ENCODE measurements around the gene OPALIN. TPM values are rescaled to one million over a fixed set of nuclear protein-coding genes. Genes with fewer than 3 reads are reported as not detected.
"Not testable (repeated sequence)": the region's sequence is repeated elsewhere in the genome, so short reads cannot be mapped to it uniquely, and the experiment has no call there.

OPALIN gene
- total RNA-seq, 1 donor, result not detected

DNA sequence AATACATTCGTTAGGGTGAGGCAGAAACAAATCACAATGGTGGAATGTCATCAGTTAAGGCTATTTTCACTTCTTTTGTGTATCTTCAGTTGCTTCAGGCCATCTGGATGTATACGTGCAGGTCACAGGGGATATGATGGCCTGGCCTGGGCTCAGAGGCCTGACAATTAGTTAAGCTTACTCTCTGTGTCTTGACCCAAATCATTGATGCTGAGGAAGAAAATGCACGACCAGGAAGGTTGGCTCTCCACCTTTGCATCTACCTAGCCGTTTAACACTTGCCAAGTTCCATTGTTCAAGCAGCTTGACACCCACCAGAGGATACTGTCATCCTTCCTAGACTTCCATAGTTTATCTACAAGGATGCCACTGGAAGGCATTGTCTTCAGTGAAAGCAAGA, 49.9 kb downstream of the OPALIN start:
- not testable (repeated sequence) for H3K27me3 ChIP-seq (ENCODE audit: insufficient read depth, low read length); H3K9me3 ChIP-seq (ENCODE audit: low read depth, low read length)
- peaks cover 18% of the 10 kb centered on the region for H3K4me1 ChIP-seq (ENCODE audit: insufficient read depth, low read length)

DNA sequence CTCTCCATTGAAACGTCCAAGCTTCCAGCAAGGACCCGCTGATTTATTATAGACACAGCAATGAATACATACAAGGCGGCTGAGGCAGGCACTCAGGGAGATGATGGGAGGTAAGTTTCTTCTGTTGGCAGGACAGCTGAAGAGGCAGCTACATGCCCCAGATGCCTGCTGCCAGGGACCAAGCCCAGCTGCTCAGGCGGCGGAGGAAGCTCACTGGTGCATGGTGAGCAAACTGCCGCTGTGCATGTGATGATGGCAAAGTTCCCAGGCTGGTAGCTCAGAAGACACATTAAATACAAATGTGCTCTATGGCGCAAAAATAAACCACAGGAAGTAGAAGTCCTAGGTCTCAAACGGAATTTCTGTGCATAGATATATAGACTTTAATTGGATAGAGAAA, 52.3 kb downstream of the OPALIN start:
- no peaks in the 10 kb centered on the region for H3K27me3 ChIP-seq (ENCODE audit: insufficient read depth, low read length)
- H3K9me3 ChIP-seq (ENCODE audit: low read depth, low read length), result no peaks in the 10 kb centered on the region
- H3K4me1 ChIP-seq (ENCODE audit: insufficient read depth, low read length), result peaks cover 18% of the 10 kb centered on the region
- no peak overlapping the region for H3K4me3 ChIP-seq (ENCODE audit: low read length)

More for the DNA sequence above, 49.9 kb downstream of the OPALIN start:
- not testable (repeated sequence) for H3K4me3 ChIP-seq (ENCODE audit: low read length)

DNA sequence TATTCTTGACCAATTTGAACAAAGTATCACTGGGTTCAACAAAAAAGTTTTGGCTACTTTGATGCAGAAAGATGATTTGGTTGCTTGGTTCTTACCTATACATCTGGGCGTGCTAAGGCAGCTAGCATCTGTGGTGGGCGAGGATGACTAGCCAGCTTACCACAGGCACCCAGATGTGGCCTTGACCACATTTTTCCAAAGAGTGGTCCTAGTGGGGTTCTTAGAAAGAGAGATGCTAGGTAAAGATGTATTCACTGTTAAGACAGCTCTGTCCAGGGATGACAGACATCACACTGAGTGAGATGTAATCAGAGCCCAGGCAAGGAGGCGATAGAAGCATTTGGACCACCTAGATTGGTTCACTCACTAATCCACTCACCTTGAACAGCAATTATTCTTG, 53.8 kb downstream of the OPALIN start:
- Histone ChIP-seq H3K9me3 (ENCODE audit: low read depth, low read length) (no peaks in the 10 kb centered on the region), H3K4me1 (ENCODE audit: insufficient read depth, low read length) (peaks cover 24% of the 10 kb centered on the region), H3K4me3 (ENCODE audit: low read length) (no peak overlapping the region), H3K27me3 (ENCODE audit: insufficient read depth, low read length) (no peaks in the 10 kb centered on the region)

DNA sequence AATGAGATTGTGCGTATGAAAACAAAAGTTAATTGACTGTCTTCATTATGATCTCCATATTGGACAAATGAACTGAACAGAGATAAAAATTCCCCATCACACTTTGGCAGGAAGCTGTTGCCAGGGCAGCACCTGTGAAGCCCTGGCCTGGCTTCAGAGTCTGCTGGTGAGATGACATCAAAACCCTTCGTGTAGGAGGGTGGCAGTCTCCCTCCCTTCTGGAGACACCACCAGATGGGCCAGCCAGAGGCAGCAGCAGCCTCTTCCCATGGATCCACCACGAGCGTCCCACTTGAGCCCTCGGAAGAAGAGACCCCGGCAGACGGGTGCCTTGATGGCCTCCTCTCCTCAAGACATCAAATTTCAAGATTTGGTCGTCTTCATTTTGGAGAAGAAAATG, 54.6 kb downstream of the OPALIN start, which contains the start of gene DNTT:
DNTT (plus strand) TSS at position 205 of the 400 bp plus-strand sequence; CDS start at position 269, 64 bp downstream.
- peaks cover 32% of the 10 kb centered on the region for H3K4me1 ChIP-seq (ENCODE audit: insufficient read depth, low read length)
- H3K27me3 ChIP-seq (ENCODE audit: insufficient read depth, low read length), result no peaks in the 10 kb centered on the region
- H3K4me3 ChIP-seq (ENCODE audit: low read length), result no peak within 1 kb of the TSS
- H3K9me3 ChIP-seq (ENCODE audit: low read depth, low read length), result no peaks in the 10 kb centered on the region

DNA sequence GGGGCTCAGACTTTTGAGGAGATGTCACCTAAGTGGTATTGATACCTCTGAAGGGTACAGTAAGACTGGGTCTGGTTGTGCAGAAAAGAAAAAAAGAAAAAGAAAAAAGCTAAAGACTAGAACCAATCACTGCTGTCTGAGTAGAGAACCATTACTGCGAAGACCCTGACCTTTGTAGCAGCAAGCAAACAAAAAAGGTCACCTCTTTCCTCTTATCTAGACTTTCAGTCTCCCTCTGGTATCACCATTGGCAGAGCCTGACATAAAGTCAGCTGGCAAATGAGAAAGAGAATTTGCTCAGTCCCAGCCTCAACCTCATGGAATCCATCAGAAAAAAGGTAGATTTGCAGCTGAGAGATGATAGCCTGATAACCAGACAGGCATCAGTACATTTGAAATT, 57.2 kb downstream of the OPALIN start:
- Histone ChIP-seq H3K9me3 (ENCODE audit: low read depth, low read length) (no peaks in the 10 kb centered on the region), H3K4me1 (ENCODE audit: insufficient read depth, low read length) (peaks cover 29% of the 10 kb centered on the region), H3K4me3 (ENCODE audit: low read length) (no peak overlapping the region), H3K27me3 (ENCODE audit: insufficient read depth, low read length) (no peaks in the 10 kb centered on the region)

DNA sequence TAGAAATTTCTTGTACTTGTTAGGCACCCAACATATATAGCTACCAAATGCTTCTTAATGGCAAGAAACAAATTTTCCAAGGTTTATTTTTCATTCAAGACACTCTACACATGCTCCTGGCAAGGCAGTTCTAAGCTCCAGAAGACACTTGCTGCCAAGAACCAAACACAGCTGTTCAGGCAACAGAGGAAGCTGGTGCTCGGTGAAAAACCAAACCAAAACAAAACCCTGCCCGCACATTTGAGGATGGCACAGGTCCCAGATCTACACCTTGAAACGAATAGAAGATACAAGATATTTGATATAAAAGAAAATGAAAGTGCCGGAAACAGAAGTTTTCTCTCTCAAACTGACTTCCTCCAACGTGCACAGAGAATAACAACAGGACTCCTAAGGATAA, 59.4 kb downstream of the OPALIN start:
- no peaks in the 10 kb centered on the region for H3K27me3 ChIP-seq (ENCODE audit: insufficient read depth, low read length)
- peaks cover 19% of the 10 kb centered on the region for H3K4me1 ChIP-seq (ENCODE audit: insufficient read depth, low read length)
- H3K4me3 ChIP-seq (ENCODE audit: low read length), result peak overlapping the region; percentile 2
- H3K9me3 ChIP-seq (ENCODE audit: low read depth, low read length), result no peaks in the 10 kb centered on the region

DNA sequence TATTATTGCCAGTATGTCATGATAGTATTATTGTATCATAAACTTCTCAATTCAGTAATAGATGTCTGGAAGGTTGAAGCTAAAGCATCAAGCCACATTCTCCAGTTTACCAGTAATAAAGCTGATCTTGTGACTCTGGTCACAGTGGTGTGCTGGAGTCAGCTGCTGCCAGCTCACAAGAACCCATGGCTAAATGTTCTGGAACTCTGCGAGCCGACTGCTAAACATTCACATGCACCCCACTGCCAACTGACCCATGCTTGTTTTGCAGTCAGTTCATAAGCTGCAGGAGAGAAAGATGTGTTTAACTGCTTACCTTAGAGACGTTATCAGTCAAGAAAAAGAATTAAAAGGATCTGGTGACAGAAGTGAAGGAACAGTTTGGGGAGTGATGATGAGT, 60.4 kb downstream of the OPALIN start:
- no peaks in the 10 kb centered on the region for H3K9me3 ChIP-seq (ENCODE audit: low read depth, low read length)
- no peak overlapping the region for H3K4me3 ChIP-seq (ENCODE audit: low read length)
- H3K4me1 ChIP-seq (ENCODE audit: insufficient read depth, low read length), result peaks cover 18% of the 10 kb centered on the region
- H3K27me3 ChIP-seq (ENCODE audit: insufficient read depth, low read length), result no peaks in the 10 kb centered on the region

DNA sequence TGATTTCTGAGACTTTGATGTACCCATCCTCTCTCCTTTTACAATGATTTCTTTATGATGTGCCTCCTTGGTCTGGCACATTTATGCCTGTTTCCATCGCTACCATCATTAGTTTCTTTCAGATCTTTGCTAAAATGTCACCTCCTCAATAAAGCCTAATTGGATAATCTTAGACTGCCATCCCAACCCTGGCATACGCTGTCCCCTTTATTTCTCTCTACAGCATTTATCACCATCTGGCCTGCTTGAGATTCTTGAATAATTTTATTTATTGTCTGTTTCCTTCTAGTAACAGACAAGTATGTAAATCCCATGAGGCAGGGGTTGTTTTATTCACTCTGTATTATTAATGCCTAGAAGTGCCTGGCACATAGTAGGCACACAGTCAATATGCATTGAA, 61.3 kb downstream of the OPALIN start:
- Histone ChIP-seq H3K27me3 (ENCODE audit: insufficient read depth, low read length) (no peaks in the 10 kb centered on the region), H3K4me3 (ENCODE audit: low read length) (no peak overlapping the region), H3K9me3 (ENCODE audit: low read depth, low read length) (no peaks in the 10 kb centered on the region), H3K4me1 (ENCODE audit: insufficient read depth, low read length) (peaks cover 18% of the 10 kb centered on the region)

DNA sequence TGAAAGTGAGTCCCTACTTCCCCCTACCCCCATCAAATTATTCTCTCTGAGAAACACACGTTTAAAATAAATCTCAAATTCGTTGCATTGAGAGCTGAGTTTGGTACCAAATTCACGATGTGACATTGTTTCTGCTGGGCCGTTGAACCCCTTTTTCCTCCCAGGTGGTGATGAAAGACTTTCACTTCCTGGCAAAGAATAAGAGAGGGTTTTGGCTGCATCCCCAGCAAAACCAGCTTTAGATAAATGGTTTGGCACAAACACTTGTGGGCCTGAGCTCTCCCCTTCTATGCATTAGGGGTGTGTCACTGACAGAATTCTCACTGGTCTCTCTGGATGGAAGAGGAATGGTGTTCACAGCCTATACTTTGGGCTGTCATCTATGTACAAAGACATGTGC, 63.3 kb downstream of the OPALIN start:
- H3K4me3 ChIP-seq (ENCODE audit: low read length), result no peak overlapping the region
- no peaks in the 10 kb centered on the region for H3K9me3 ChIP-seq (ENCODE audit: low read depth, low read length)
- H3K4me1 ChIP-seq (ENCODE audit: insufficient read depth, low read length), result peaks cover 17% of the 10 kb centered on the region
- no peaks in the 10 kb centered on the region for H3K27me3 ChIP-seq (ENCODE audit: insufficient read depth, low read length)

Other genes with a start within 250 kb of the OPALIN start
- 7.7 TPM for gene ZNF518A, start 228.7 kb downstream of the OPALIN start, total RNA-seq
- 3.6 TPM for gene BLNK, start 87.4 kb downstream of the OPALIN start, total RNA-seq
- 0.10 TPM for gene DNTT, start 54.6 kb downstream of the OPALIN start, total RNA-seq
- gene TLL2, start 154.9 kb upstream of the OPALIN start, total RNA-seq, result not detected
- gene TM9SF3, start 228.0 kb upstream of the OPALIN start, total RNA-seq, result 122 TPM

Data from mononuclear cell (primary cell).